Panc1 (cell line): ENCODE measurements around the gene FKBP9. TPM values are rescaled to one million over a fixed set of nuclear protein-coding genes. Genes with fewer than 3 reads are reported as not detected.

ENCODE experiments used
- ATAC-seq: fragments of 200-7000 bp; cut with Tn5 transposase; 2 replicates; pipeline ENCODE4 v1.9.1; 2020; ENCODE audit warnings: mild to moderate bottlenecking, moderate library complexity
- BruUV-seq: library from RNA; stranded (reverse); fragments of 400-500 nt; replicated peaks from 2 replicates; lab custom pipeline; 2021; lab: Mats Ljungman, UMichigan
- CTCF ChIA-PET: fragments of 300-600 bp; sonication (Branson Sonifier 250); formaldehyde crosslinking; loops from one replicate; lab custom pipeline; 2022; ENCODE audit warnings: antibody characterized with exemption; lab: Charles Lee
- POLR2A ChIA-PET: fragments of 300-600 bp; sonication (Branson Sonifier 250); formaldehyde crosslinking; loops from one replicate; lab custom pipeline; 2022; ENCODE audit warnings: antibody characterized with exemption; lab: Charles Lee
- DNase-seq: peaks from one replicate; pipeline ENCODE4 v3.0.0-alpha.2; 2010; ENCODE audit warnings: low read depth, low spot score
- H3K27ac ChIP-seq: 2 replicates; pipeline ENCODE4 v1.5.1; 2011; ENCODE audit warnings: mild to moderate bottlenecking, low read length, inconsistent platforms
- H3K27me3 ChIP-seq: fragments of 200-500 bp; sonication (Bioruptor generic); 2 replicates; pipeline ENCODE4 v1.6.0; 2014; ENCODE audit warnings: low read length, inconsistent platforms; ENCODE audit not compliant: control insufficient read depth, insufficient read depth
- H3K36me3 ChIP-seq: fragments of 200-500 bp; sonication (Bioruptor generic); 2 replicates; pipeline ENCODE4 v1.5.1; 2014; ENCODE audit warnings: inconsistent platforms, mild to moderate bottlenecking, low read length, moderate library complexity; ENCODE audit not compliant: control insufficient read depth, insufficient read depth
- H3K4me1 ChIP-seq: 2 replicates; pipeline ENCODE4 v1.5.1; 2011; ENCODE audit warnings: inconsistent platforms, mild to moderate bottlenecking, low read length, moderate library complexity; ENCODE audit not compliant: control insufficient read depth, insufficient read depth
- H3K4me3 ChIP-seq, 2 experiments: 2 replicates each; pipeline ENCODE4 v1.5.1; 2011 to 2012; ENCODE audit warnings: low read depth in 2 of 2, low read length in 2 of 2, mild to moderate bottlenecking in 2 of 2, inconsistent platforms in 1 of 2, moderate library complexity in 1 of 2
- H3K9me3 ChIP-seq: fragments of 200-500 bp; sonication (Bioruptor generic); 2 replicates; pipeline ENCODE4 v1.5.1; 2014; ENCODE audit warnings: low read depth, mild to moderate bottlenecking, inconsistent platforms, low read length, moderate library complexity; ENCODE audit not compliant: control insufficient read depth, insufficient read depth
- POLR2AphosphoS5 ChIP-seq: IDR thresholded peaks from 2 replicates; pipeline ENCODE4 v1.6.1; 2012; ENCODE audit warnings: mild to moderate bottlenecking, low read depth, low read length, moderate library complexity
- SIN3A ChIP-seq: IDR thresholded peaks from 2 replicates; pipeline ENCODE4 v1.6.1; 2012; ENCODE audit warnings: low read depth, mild to moderate bottlenecking, low read length, moderate library complexity, borderline replicate concordance; ENCODE audit not compliant: insufficient read depth
- TCF7L2 ChIP-seq: IDR thresholded peaks from 2 replicates; pipeline ENCODE4 v1.6.1; 2011; ENCODE audit warnings: mild to moderate bottlenecking, low read depth, low read length, inconsistent platforms
- in situ Hi-C: cut with HindIII; loops from 2 replicates; pipeline ENCODE4 v1.10.0; 2016; ENCODE audit warnings: low sequenced_read_pairs, low pct_unique_long_range_greater_than_20kb
- intact Hi-C: fragments of 100-400 bp; cut with micrococcal nuclease; formaldehyde crosslinking; loops from one replicate; pipeline ENCODE4 v1.10.0; 2022; ENCODE audit not compliant: unreplicated experiment
- total RNA-seq: library from RNA; stranded (reverse); gene quantifications from one replicate; pipeline ENCODE4 v1.2.1, GENCODE V29; 2021; ENCODE audit not compliant: unreplicated experiment
- TF ChIP-seq, protein P1 (sequence below), 2 experiments: IDR thresholded peaks; 2 replicates each; pipeline ENCODE4 v1.6.1; 2011 to 2012; ENCODE audit warnings: low read depth in 2 of 2, control low read depth in 1 of 2, low read length in 1 of 2, mild to moderate bottlenecking in 1 of 2, moderate library complexity in 1 of 2; ENCODE audit not compliant: insufficient read depth in 1 of 2
- TF ChIP-seq, protein P2 (sequence below): fragments of 450-650 bp; IDR thresholded peaks from 2 replicates; pipeline ENCODE4 v1.5.1; 2017; ENCODE audit warnings: mild to moderate bottlenecking

Gene FKBP9
- total RNA-seq, 1 experiment from 2014 or later: 183 TPM

DNA sequence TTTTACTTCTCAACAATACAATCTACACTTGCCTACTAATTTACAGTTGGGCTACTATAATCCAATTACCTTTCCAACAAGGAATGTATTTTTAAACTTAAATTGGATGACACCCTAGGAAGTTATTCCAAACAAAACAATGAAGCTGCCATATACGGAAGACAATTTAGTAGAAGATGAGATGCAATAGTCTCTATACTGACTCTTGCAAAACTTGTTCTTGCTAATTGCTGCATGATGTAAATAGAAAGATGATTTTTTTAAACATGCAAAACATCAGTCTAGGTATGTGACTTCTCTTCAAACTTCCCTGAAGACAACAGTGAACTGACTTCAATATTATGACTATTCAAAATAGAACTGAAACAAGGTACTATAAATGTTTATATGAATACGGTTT lies 87.7 kb downstream of the FKBP9 start:
- H3K4me1 ChIP-seq: peaks cover 42% of the 10 kb centered on the region
- no peak for ATAC-seq
- H3K4me3 ChIP-seq: no peak overlapping the region
- in situ Hi-C loops: no loop called here
- H3K27me3 ChIP-seq: no peaks in the 10 kb centered on the region
- peak overlapping the region; percentile 88; the same call in 1 of the 2 replicates for H3K27ac ChIP-seq
- ChIA-PET CTCF (no interaction called here), POLR2A (no interaction called here)
- BruUV-seq: no TSS peak
- intact Hi-C loops: loop anchor here (10.0 kb wide), 1 partner anchor 90 kb away; the partner anchor contains the start of gene FKBP9
- no peaks in the 10 kb centered on the region for H3K9me3 ChIP-seq
- no peaks in the 10 kb centered on the region for H3K36me3 ChIP-seq
- no peak for TF ChIP-seq SIN3A
- no peak for TF ChIP-seq POLR2AphosphoS5
- TF ChIP-seq, protein P1, sequence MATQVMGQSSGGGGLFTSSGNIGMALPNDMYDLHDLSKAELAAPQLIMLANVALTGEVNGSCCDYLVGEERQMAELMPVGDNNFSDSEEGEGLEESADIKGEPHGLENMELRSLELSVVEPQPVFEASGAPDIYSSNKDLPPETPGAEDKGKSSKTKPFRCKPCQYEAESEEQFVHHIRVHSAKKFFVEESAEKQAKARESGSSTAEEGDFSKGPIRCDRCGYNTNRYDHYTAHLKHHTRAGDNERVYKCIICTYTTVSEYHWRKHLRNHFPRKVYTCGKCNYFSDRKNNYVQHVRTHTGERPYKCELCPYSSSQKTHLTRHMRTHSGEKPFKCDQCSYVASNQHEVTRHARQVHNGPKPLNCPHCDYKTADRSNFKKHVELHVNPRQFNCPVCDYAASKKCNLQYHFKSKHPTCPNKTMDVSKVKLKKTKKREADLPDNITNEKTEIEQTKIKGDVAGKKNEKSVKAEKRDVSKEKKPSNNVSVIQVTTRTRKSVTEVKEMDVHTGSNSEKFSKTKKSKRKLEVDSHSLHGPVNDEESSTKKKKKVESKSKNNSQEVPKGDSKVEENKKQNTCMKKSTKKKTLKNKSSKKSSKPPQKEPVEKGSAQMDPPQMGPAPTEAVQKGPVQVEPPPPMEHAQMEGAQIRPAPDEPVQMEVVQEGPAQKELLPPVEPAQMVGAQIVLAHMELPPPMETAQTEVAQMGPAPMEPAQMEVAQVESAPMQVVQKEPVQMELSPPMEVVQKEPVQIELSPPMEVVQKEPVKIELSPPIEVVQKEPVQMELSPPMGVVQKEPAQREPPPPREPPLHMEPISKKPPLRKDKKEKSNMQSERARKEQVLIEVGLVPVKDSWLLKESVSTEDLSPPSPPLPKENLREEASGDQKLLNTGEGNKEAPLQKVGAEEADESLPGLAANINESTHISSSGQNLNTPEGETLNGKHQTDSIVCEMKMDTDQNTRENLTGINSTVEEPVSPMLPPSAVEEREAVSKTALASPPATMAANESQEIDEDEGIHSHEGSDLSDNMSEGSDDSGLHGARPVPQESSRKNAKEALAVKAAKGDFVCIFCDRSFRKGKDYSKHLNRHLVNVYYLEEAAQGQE (IDR thresholded peaks at IDR 0.05; ENCODE audit: insufficient read depth in 1 of 2, low read depth in 2 of 2, low read length in 1 of 2): no peak
- TF ChIP-seq, protein P2, sequence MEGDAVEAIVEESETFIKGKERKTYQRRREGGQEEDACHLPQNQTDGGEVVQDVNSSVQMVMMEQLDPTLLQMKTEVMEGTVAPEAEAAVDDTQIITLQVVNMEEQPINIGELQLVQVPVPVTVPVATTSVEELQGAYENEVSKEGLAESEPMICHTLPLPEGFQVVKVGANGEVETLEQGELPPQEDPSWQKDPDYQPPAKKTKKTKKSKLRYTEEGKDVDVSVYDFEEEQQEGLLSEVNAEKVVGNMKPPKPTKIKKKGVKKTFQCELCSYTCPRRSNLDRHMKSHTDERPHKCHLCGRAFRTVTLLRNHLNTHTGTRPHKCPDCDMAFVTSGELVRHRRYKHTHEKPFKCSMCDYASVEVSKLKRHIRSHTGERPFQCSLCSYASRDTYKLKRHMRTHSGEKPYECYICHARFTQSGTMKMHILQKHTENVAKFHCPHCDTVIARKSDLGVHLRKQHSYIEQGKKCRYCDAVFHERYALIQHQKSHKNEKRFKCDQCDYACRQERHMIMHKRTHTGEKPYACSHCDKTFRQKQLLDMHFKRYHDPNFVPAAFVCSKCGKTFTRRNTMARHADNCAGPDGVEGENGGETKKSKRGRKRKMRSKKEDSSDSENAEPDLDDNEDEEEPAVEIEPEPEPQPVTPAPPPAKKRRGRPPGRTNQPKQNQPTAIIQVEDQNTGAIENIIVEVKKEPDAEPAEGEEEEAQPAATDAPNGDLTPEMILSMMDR: no peak
- TF ChIP-seq TCF7L2: no peak
- no peak for DNase-seq

DNA sequence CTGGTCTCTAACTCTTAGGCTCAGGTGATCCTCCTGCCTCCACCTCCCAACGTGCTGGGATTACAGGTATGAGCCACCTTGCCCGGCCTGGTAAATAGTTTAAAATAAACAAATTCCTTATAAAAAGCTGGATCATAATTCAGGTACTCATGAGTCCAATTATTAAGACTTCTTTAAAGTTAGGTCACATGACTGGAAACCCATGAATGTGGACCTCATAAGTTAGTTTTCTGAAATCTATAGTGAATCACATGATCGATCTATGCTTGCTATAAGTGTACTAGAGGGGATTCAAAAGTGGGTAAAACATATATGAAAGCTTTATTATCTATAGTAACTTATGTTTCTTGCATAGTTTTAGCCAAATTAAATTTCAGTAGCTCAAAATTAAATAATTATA lies 91.0 kb downstream of the FKBP9 start:
- CTCF ChIA-PET: no interaction called here
- Histone ChIP-seq H3K4me1 (peaks cover 20% of the 10 kb centered on the region), H3K9me3 (no peaks in the 10 kb centered on the region), H3K27me3 (no peaks in the 10 kb centered on the region), H3K27ac (no peak overlapping the region), H3K4me3 (no peak overlapping the region), H3K36me3 (no peaks in the 10 kb centered on the region)
- no peak for ATAC-seq
- in situ Hi-C loops (no loop called here), intact Hi-C loops (loop anchor here (10.0 kb wide), 1 partner anchor 93 kb away; the partner anchor contains the start of gene FKBP9)
- POLR2A ChIA-PET: no interaction called here
- TF ChIP-seq, protein P1 (IDR thresholded peaks at IDR 0.05; ENCODE audit: insufficient read depth in 1 of 2, low read depth in 2 of 2, low read length in 1 of 2): no peak
- TF ChIP-seq SIN3A (no peak), POLR2AphosphoS5 (no peak), TCF7L2 (no peak)
- TF ChIP-seq, protein P2: no peak
- DNase-seq: no peak
- no TSS peak for BruUV-seq
